ENCODE results near the gene SEL1L3. TPM values are rescaled to one million over a fixed set of nuclear protein-coding genes. Genes with fewer than 3 reads are reported as not detected.

Gene SEL1L3
- polyA plus RNA-seq, 3 donors: 18.2 to 23.2 (median 21.9) TPM

Other genes with a start within 250 kb of the SEL1L3 start
- gene SLC34A2, start 207.1 kb downstream of the SEL1L3 start, polyA plus RNA-seq (ENCODE audit: insufficient read length in 3 of 3): 10 to 100 TPM; 29.0 to 31.5 (median 30.0) TPM
- gene SMIM20, start 51.2 kb upstream of the SEL1L3 start, polyA plus RNA-seq (ENCODE audit: insufficient read length in 3 of 3): 10 to 100 TPM; 45.6 to 47.6 (median 47.3) TPM

Measured in renal pelvis (tissue), 3 donors.